Mucosa of stomach (tissue), 1 donor: ENCODE data around the gene LCAT.
A peak's percentile ranks its signal among the peaks of the same experiment; 100 is the strongest.

Experiments
- H3K27me3 ChIP-seq: one replicate; pipeline ENCODE4 v1.7.0; 2013; ENCODE audit warnings: mild to moderate bottlenecking, low read length; ENCODE audit not compliant: control insufficient read depth, insufficient read depth
- H3K36me3 ChIP-seq: one replicate; pipeline ENCODE4 v1.7.0; 2013; ENCODE audit warnings: low read length; ENCODE audit not compliant: control insufficient read depth, insufficient read depth
- H3K4me1 ChIP-seq: one replicate; pipeline ENCODE4 v1.7.0; 2013; ENCODE audit warnings: mild to moderate bottlenecking, low read length; ENCODE audit not compliant: control insufficient read depth, insufficient read depth
- H3K4me3 ChIP-seq: one replicate; pipeline ENCODE4 v1.7.0; 2013; ENCODE audit warnings: low read length
- H3K9ac ChIP-seq: one replicate; pipeline ENCODE4 v1.7.0; 2013; ENCODE audit warnings: mild to moderate bottlenecking, low read length, moderate library complexity
- H3K9me3 ChIP-seq: one replicate; pipeline ENCODE4 v1.7.0; 2013; ENCODE audit warnings: mild to moderate bottlenecking, low read length, moderate library complexity; ENCODE audit not compliant: control insufficient read depth
- donor health status: Pancreatic carcinoma.

Gene LCAT

DNA sequence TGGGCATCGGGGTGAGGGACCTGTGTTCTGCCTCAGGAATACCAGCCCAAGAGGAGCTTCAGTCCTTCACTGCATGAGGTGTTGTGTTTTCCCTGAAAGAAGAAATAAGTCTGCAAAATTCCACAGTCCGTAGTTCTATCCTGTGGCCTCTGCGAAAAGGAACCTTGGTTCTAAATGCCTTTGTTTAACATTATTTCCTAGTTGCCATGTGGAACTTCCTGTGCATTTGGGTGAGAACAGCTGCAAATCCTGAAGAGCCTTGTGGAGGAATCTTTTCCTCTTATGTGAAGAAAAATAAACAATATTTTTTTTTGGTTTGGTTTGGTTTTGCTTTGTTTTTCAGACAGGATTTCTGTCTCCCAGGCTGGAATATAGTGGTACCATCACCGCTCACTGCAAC is 41.1 kb downstream of the LCAT start:
- H3K4me1 ChIP-seq, result peaks cover 3% of the 10 kb centered on the region
- H3K27me3 ChIP-seq, result no peaks in the 10 kb centered on the region
- no peaks in the 10 kb centered on the region for H3K9me3 ChIP-seq
- no peaks in the 10 kb centered on the region for H3K36me3 ChIP-seq
- H3K9ac ChIP-seq, result no peak overlapping the region
- no peak overlapping the region for H3K4me3 ChIP-seq

DNA sequence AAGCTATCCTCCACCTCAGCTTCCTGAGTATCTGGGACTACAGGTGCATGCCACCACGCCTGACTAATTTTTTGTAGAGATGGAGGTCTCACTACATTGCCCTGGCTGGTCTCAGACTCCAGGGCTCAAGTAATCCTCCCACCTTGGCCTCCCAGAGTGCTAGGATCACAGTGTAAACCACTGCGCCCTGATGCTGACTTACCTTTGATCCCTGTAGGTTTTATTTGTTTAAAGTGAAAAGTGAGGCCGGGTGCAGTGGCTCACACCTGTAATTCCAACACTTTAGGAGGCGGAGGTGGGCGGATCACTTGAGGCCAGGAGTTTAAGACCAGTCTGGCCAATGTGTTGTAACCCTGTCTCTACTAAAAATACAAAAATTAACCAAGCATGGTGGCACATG is 42.2 kb downstream of the LCAT start:
- Histone ChIP-seq H3K4me1 (peaks cover 8% of the 10 kb centered on the region), H3K4me3 (no peak overlapping the region), H3K36me3 (no peaks in the 10 kb centered on the region), H3K9me3 (no peaks in the 10 kb centered on the region), H3K9ac (no peak overlapping the region), H3K27me3 (no peaks in the 10 kb centered on the region)

GRCh38 chr16:67897231-67897630 is 46.7 kb downstream of the LCAT start:
- Histone ChIP-seq H3K4me3 (no peak overlapping the region), H3K9me3 (no peaks in the 10 kb centered on the region), H3K36me3 (no peaks in the 10 kb centered on the region), H3K9ac (no peak overlapping the region), H3K27me3 (no peaks in the 10 kb centered on the region), H3K4me1 (peaks cover 24% of the 10 kb centered on the region)

DNA sequence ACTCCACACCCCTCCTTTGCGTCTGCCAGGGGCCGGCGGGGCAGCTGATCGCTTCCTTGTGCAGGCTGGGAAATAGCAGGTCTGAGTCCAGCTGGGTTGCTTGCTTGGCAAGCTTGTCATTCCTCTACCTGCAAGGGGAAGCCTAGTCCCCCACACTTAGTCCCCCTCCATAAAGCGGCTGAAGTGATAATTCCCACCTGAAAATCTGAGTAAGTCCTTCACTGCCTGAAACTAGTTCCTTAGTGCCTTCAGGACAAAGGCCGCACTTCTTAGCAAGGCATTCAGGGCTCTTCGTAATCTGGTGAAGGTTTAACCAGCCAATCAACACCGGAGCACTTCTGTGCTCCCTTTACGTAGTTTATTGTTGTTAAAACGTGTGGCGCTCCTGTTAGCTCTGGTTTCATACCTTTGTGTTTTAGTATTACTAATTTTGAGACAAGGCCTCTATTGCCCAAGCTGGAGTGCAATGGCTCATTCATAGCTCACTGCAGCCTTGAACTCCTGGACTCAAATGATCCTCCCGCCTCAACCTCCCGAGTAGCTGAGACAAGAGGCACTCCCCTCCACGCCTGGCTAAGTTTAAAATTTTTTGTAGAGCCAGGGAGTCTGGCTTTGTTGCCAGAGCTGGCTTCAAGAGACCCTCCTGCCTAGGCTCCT is 50.0 kb downstream of the LCAT start:
- Histone ChIP-seq H3K27me3 (no peaks in the 10 kb centered on the region), H3K4me1 (peaks cover 21% of the 10 kb centered on the region), H3K9ac (peak overlapping the region; percentile 96), H3K36me3 (no peaks in the 10 kb centered on the region), H3K9me3 (no peaks in the 10 kb centered on the region), H3K4me3 (peak overlapping the region; percentile 90)

DNA sequence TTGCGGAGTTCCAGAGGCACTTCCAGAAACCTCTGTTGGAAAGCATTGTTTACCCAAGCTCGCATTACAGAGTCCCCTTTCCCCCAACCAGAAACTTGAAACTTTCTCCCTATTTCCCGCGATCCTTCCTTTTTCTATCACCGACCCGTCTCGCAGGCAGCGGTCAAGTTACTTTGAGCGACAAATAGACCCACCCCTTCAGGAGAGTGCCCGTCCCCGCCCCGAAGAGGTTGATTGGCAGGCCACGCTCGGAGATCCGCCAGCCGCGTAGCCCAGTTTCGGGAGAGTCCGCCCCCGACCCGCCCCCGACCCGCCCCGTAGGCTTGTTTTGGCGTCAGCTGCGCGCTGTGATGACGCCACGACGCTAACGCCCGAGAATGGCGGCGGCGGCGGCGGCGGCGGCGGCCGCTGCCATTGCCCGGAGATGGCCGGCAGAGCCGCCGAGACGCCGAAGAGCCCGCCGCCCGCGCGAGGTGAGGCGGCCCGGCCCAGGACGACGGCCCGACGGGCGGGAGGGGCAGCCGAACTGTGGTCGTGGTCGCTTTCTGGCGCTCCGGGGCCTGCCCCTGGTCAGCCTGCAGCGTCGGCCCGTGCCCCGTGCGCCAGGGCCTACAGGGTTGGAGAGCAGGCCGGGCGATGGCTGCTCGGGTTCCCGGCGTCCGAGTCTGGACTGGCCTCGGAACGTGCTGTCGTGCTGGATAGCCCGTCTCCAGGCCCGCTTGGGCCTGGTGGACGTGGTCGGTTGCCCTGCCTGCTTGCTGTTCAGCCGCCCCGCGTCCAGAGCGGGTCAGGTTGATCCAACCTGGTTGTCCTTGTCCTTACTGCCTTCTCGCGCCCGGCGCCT is 50.8 kb downstream of the LCAT start, which contains the start of gene PSKH1:
Gene PSKH1, plus strand, starts transcription at position 356 of the 844 bp plus-strand sequence. CDS start 15,496 bp downstream, outside the sequence.
- no peaks in the 10 kb centered on the region for H3K9me3 ChIP-seq
- H3K9ac ChIP-seq, result peak within 1 kb of the TSS; percentile 96
- H3K4me3 ChIP-seq, result peak within 1 kb of the TSS; percentile 90
- H3K36me3 ChIP-seq, result no peaks in the 10 kb centered on the region
- H3K27me3 ChIP-seq, result no peaks in the 10 kb centered on the region
- H3K4me1 ChIP-seq, result peaks cover 21% of the 10 kb centered on the region

- H3K9me3 ChIP-seq, result no peaks in the 10 kb centered on the region
- H3K27me3 ChIP-seq, result no peaks in the 10 kb centered on the region
- peak overlapping the region; percentile 64 for H3K9ac ChIP-seq
- peaks cover 21% of the 10 kb centered on the region for H3K4me1 ChIP-seq
- H3K4me3 ChIP-seq, result peak overlapping the region; percentile 33
- H3K36me3 ChIP-seq, result no peaks in the 10 kb centered on the region
Observed at GRCh38 chr16:67892375-67892774, 51.5 kb downstream of the LCAT start.
